ENCODE results near the gene DNAJC10. TPM values are rescaled to one million over a fixed set of nuclear protein-coding genes. Genes with fewer than 3 reads are reported as not detected.
"Not testable (repeated sequence)": the region's sequence is repeated elsewhere in the genome, so short reads cannot be mapped to it uniquely, and the experiment has no call there.

The DNAJC10 gene
- total RNA-seq, 1 donor from 2014 or later = 132 TPM

DNA sequence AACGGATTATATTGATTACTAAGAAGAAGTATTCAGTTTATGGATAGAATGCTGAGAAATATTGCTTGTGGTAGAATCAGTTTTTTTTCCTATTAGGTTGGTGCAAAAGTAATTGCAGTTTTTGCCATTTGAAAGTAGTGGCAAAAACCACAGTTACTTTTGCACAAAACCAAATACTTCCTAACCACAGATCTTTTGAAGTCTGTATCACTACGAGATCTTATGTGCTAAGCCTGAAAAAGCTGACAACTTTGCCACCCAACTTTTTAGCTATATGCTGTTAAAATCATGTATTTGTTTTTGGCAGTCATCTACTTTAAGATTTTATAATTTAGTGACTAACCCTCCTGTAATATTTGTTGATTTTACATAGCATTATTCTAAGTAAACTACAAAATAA lies 24.6 kb downstream of the DNAJC10 start:
- DNase-seq (no peak), ATAC-seq (ENCODE audit: low read depth) (no peak)
- intact Hi-C loops (cut with micrococcal nuclease) = no loop called here
- ChIA-PET CTCF (interaction anchor here (1.4 kb wide), 1 partner anchor 74 kb away, joined by 4 read pairs; no protein-coding TSS in a partner anchor), POLR2A (no interaction called here)
- TF ChIP-seq, protein P1, sequence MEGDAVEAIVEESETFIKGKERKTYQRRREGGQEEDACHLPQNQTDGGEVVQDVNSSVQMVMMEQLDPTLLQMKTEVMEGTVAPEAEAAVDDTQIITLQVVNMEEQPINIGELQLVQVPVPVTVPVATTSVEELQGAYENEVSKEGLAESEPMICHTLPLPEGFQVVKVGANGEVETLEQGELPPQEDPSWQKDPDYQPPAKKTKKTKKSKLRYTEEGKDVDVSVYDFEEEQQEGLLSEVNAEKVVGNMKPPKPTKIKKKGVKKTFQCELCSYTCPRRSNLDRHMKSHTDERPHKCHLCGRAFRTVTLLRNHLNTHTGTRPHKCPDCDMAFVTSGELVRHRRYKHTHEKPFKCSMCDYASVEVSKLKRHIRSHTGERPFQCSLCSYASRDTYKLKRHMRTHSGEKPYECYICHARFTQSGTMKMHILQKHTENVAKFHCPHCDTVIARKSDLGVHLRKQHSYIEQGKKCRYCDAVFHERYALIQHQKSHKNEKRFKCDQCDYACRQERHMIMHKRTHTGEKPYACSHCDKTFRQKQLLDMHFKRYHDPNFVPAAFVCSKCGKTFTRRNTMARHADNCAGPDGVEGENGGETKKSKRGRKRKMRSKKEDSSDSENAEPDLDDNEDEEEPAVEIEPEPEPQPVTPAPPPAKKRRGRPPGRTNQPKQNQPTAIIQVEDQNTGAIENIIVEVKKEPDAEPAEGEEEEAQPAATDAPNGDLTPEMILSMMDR (IDR thresholded peaks at IDR 0.05) = no peak
- no peaks in the 10 kb centered on the region for H3K4me1 Mint-ChIP-seq
- H3K4me3 Mint-ChIP-seq = no peak overlapping the region
- peaks cover 79% of the 10 kb centered on the region for H3K36me3 Mint-ChIP-seq (ENCODE audit: low read depth)
- H3K27ac Mint-ChIP-seq = no peak overlapping the region
- no peaks in the 10 kb centered on the region for H3K27me3 Mint-ChIP-seq
- no peaks in the 10 kb centered on the region for H3K9me3 Mint-ChIP-seq

DNA sequence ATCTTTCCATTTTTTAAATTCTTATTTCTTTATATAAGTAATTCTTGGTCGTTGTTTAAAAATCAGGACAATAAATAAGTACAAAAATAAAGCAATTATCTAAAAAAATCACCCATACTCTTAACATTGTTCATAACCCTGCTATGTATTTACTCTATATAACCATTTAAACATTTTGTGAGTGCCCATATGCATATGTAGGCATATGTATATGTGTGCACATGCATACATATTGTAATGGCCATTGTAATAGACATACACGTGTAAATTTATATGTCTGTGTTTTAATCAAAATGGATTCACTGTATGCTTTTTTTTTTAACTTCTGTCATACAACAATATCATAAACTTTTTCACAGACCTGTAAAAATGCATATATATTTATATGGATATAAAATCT lies 25.6 kb downstream of the DNAJC10 start:
- H3K27ac Mint-ChIP-seq = no peak overlapping the region
- intact Hi-C loops (cut with micrococcal nuclease) = no loop called here
- ChIA-PET POLR2A (no interaction called here), CTCF (interaction anchor here (1.7 kb wide), 1 partner anchor 17 kb away, joined by 3 read pairs; no protein-coding TSS in a partner anchor)
- H3K9me3 Mint-ChIP-seq = no peaks in the 10 kb centered on the region
- H3K36me3 Mint-ChIP-seq (ENCODE audit: low read depth) = peaks cover 86% of the 10 kb centered on the region
- TF ChIP-seq, protein P1 (IDR thresholded peaks at IDR 0.05) = no peak
- ATAC-seq (ENCODE audit: low read depth) (no peak), DNase-seq (no peak)
- no peak overlapping the region for H3K4me3 Mint-ChIP-seq
- H3K27me3 Mint-ChIP-seq = no peaks in the 10 kb centered on the region
- no peaks in the 10 kb centered on the region for H3K4me1 Mint-ChIP-seq

DNA sequence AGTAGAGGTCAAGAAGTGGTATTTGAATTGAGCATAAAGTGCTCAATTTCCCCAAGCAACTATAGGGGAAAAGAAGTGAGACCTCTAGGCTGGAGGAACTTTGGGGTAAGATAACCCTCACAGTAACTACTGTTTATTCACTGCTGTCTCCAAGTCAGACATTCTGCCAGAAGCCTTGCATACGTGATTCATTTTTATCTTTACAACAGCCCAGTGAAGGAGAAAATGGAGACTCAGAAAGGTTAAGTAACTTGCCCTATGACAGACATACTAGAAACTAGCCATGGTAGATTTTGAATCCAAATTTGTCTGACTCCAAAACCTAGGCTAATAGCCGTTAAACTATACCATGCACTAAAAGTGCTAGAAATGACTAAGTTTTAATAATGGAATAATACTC lies 28.4 kb downstream of the DNAJC10 start:
- DNase-seq (no peak), ATAC-seq (ENCODE audit: low read depth) (no peak)
- Mint-ChIP-seq H3K4me3 (no peak overlapping the region), H3K27ac (no peak overlapping the region), H3K36me3 (ENCODE audit: low read depth) (peaks cover 73% of the 10 kb centered on the region), H3K27me3 (no peaks in the 10 kb centered on the region), H3K9me3 (no peaks in the 10 kb centered on the region), H3K4me1 (no peaks in the 10 kb centered on the region)
- intact Hi-C loops (cut with micrococcal nuclease) = no loop called here
- ChIA-PET POLR2A (no interaction called here), CTCF (no interaction called here)
- TF ChIP-seq, protein P1 (IDR thresholded peaks at IDR 0.05) = no peak

DNA sequence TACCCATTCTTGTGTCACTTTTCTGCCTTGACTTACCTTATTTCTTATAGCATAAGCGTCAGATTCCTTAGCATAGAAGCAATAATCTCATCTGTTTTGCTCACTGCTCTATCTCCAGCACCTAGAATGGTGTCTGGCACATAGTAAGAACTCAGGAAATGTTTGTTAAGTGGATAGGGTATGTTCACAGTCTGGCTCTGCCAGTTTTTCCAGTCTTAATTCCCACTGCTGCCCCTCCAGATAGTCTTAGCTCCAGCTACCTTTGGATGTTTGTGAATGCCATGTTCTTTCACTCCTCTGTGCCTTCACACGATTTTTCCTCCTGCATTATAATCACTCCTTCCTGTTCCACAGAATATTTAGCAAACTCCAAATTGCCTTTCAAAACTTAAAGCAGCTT lies 29.0 kb downstream of the DNAJC10 start:
- POLR2A ChIA-PET = no interaction called here
- Mint-ChIP-seq H3K27ac (no peak overlapping the region), H3K9me3 (no peaks in the 10 kb centered on the region), H3K36me3 (ENCODE audit: low read depth) (peaks cover 76% of the 10 kb centered on the region), H3K4me1 (no peaks in the 10 kb centered on the region), H3K4me3 (no peak overlapping the region), H3K27me3 (no peaks in the 10 kb centered on the region)
- intact Hi-C loops (cut with micrococcal nuclease) = no loop called here
- DNase-seq = no peak
- TF ChIP-seq, protein P1 (IDR thresholded peaks at IDR 0.05) = no peak
- CTCF ChIA-PET = no interaction called here
- no peak for ATAC-seq (ENCODE audit: low read depth)

DNA sequence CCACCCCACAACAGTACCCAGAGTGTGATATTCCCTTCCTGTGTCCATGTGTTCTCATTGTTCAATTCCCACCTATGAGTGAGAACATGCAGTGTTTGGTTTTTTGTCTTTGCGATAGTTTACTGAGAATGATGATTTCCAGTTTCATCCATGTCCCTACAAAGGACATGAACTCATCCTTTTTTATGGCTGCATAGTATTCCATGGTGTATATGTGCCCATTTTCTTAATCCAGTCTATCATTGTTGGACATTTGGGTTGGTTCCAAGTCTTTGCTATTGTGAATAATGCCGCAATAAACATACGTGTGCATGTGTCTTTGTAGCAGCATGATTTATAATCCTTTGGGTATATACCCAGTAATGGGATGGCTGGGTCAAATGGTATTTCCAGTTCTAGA lies 29.8 kb downstream of the DNAJC10 start:
- ATAC-seq (ENCODE audit: low read depth); H3K4me3 Mint-ChIP-seq; POLR2A ChIA-PET; H3K9me3 Mint-ChIP-seq; intact Hi-C loops (cut with micrococcal nuclease); H3K27me3 Mint-ChIP-seq; DNase-seq; CTCF ChIA-PET; H3K4me1 Mint-ChIP-seq; H3K27ac Mint-ChIP-seq: not testable (repeated sequence)
- H3K36me3 Mint-ChIP-seq (ENCODE audit: low read depth) = peaks cover 78% of the 10 kb centered on the region

DNA sequence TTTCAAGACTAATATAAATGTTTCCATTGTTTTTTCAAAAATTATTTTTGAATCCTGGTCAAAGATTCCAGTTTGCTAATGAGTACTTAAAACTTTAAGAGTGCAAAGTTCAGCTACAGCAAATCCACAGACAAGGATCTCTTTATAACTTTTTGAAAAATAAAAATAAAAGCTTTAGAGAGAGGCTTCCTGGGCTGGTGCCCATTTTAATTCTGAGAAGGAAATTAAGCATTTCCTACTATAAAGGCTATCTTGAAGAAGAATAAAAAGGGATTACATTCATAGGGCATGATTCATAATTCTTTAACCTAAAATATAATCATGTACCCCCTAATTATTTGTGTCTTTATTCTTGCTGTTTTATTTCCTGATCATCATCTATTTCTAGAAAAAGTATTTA lies 38.2 kb downstream of the DNAJC10 start:
- ATAC-seq (ENCODE audit: low read depth) (no peak), DNase-seq (no peak)
- H3K36me3 Mint-ChIP-seq (ENCODE audit: low read depth) = peaks cover 75% of the 10 kb centered on the region
- no peaks in the 10 kb centered on the region for H3K4me1 Mint-ChIP-seq
- no peak overlapping the region for H3K4me3 Mint-ChIP-seq
- ChIA-PET POLR2A (no interaction called here), CTCF (interaction anchor here (1.3 kb wide), 1 partner anchor 9 kb away, joined by 6 read pairs; no protein-coding TSS in a partner anchor)
- intact Hi-C loops (cut with micrococcal nuclease) = no loop called here
- no peaks in the 10 kb centered on the region for H3K27me3 Mint-ChIP-seq
- no peak overlapping the region for H3K27ac Mint-ChIP-seq
- TF ChIP-seq, protein P1 (IDR thresholded peaks at IDR 0.05) = no peak
- no peaks in the 10 kb centered on the region for H3K9me3 Mint-ChIP-seq
